ENCODE results near the gene IFT88. TPM values are rescaled to one million over a fixed set of nuclear protein-coding genes. Genes with fewer than 3 reads are reported as not detected.

The IFT88 gene
- total RNA-seq, 1 donor from 2014 or later: 12.1 TPM

Other genes starting within 250 kb of the IFT88 start
- gene CRYL1, start 41.3 kb upstream of the IFT88 start, total RNA-seq: 9.3 and 9.4 TPM in 2 replicates
- 6.4 and 6.9 TPM in 2 replicates for gene IL17D, start 136.5 kb downstream of the IFT88 start, total RNA-seq
- gene EEF1AKMT1, start 206.8 kb downstream of the IFT88 start, total RNA-seq: 10.7 and 12.2 TPM in 2 replicates